HG03280 (cell line): ENCODE results near the gene CRISPLD2.
"Not testable (repeated sequence)": the region's sequence is repeated elsewhere in the genome, so short reads cannot be mapped to it uniquely, and the experiment has no call there.

Source experiments
- ATAC-seq: cut with Tn5 transposase; IDR thresholded peaks from one replicate; pipeline ENCODE4 v1.9.1; 2021; ENCODE audit warnings: mild to moderate bottlenecking, moderate library complexity; ENCODE audit not compliant: unreplicated experiment

Gene CRISPLD2

DNA sequence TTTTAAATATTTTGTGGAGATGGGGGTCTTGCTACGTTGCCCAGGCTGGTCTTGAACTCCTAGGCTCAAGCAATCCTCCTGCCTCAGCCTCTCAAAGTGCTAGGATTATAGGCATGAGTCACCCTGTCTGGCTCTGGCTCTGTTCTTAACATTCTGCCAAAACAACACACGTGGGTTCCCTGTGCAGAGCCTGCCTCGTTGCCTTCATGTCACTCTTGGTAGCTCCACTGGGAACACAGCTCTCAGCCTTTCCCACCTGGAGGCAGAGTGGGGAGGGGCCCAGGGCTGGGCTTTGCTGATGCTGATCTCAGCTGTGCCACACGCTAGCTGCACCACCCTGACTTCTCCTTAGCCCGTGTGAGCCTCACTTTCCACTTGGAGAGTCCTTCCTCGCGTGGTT lies 19.3 kb downstream of the CRISPLD2 start:
- no peak for ATAC-seq

DNA sequence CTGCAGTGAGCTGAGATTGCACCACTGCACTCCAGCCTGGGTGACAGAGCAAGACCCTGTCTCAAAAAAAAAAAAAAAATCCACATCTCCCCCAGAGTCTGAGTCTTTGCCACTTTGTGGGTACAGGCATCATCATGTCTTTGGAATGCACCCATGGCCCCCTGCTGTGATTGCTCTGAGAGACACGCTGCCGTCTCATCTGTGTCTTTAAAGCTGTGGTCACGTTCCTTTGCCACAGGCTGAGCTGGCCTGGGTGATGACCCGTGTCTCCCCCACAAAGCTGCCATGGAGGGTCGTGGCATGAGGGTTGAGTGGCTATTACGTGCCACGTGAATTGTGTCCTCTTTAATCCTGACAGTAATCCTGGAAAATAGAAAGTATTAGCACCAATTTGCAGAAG lies 20.2 kb downstream of the CRISPLD2 start:
- no peak for ATAC-seq

GRCh38 chr16:84840687-84841627 lies 21.2 kb downstream of the CRISPLD2 start:
- ATAC-seq = no peak

GRCh38 chr16:84841787-84842300 lies 22.1 kb downstream of the CRISPLD2 start:
- no peak for ATAC-seq

DNA sequence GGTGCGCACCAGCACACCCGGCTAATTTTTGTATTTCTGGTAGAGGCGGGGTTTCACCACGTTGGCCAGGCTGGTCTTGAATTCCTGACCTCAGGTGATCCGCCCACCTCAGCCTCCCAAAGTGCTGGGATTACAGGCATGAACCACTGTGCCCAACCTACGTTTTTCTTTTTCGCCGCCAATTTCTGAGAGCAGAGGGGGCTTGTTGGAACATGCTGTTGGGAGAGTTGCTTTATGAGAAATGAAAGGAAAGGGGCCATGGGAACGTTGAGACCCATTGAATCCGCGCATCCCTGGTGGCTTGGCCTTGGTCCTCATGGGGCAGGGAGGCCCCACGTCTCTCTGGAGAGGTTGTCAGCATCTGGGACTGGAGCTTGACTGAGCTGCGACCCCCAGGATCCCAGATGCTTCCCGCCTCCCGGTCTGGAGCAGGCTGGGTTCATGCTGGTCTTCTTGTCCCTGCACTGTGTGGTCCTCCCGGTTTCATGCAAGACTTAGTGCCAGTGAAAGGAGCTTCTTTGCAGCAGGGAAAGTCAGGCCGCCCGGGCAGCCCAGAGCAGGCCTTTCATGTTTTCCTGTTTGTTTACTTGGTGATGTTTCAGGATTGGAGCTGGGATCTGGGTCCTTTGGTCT lies 22.8 kb downstream of the CRISPLD2 start:
- ATAC-seq = no peak

DNA sequence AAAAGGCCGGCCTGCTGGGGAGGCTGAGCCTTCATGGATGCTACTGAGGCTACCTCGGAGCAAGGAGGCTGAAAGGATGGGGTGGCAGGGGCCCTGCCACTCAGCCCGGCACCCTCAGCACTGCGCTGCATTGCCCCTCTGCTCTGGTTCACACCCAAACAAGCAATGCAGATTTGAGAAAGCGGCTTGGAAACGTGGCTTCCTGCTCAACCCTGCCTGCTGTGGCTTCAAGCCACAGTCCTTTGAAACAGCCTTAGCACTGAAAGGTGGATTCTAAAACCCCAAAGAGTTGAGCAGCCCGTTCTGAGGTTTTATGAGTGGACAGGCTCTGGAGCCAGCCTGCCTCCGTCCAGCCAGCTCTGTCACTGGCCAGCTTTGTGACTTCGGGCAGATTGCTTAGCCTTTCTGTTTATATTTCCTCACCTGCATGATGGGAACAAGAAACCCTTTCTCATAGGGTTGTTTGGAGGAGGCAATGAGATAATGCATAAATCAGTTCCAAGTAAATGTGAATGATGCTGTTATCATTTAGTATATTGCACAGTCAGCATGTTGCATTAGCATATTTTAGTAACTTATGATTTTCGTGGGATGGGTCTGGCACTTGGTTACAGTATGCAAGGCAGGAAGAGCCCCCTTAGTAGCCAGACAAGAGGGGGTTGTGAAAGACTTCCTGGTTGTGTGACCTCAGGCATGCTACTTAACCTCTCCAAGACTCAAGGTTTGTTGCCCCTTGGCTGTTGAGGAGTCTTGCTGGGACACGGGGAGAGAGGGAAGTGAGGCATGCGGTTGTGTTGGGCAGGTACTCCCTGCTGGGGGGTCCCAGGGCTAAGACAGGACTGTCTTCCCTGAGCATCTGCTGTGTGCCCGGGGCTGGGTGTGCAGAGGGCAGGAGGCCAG lies 23.6 kb downstream of the CRISPLD2 start:
- ATAC-seq = no peak

- ATAC-seq = no peak
Observed at GRCh38 chr16:84844049-84844350, 24.2 kb downstream of the CRISPLD2 start.

GRCh38 chr16:84844559-84845495 lies 25.0 kb downstream of the CRISPLD2 start:
- no peak for ATAC-seq

DNA sequence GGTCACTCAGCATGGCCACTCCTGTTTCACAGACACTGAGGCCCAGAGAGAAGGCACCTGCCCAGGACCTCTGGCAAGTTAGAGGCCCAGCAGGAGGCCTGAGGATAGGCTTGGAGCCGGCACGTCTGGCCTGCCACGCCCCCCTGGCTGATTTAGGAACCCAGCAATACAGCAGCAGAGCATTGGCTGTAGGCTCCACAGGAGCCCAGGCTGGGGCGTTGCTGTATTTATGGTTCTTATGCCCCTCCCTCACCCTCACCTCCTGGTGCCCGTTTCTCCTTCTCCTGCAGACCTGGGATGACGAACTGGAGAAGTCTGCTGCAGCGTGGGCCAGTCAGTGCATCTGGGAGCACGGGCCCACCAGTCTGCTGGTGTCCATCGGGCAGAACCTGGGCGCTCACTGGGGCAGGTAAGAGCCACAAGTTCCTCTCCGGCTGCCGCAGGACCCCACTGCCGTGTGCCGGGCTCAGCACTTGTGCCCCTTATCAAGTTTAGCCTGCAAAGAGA lies 25.8 kb downstream of the CRISPLD2 start:
- no peak for ATAC-seq

DNA sequence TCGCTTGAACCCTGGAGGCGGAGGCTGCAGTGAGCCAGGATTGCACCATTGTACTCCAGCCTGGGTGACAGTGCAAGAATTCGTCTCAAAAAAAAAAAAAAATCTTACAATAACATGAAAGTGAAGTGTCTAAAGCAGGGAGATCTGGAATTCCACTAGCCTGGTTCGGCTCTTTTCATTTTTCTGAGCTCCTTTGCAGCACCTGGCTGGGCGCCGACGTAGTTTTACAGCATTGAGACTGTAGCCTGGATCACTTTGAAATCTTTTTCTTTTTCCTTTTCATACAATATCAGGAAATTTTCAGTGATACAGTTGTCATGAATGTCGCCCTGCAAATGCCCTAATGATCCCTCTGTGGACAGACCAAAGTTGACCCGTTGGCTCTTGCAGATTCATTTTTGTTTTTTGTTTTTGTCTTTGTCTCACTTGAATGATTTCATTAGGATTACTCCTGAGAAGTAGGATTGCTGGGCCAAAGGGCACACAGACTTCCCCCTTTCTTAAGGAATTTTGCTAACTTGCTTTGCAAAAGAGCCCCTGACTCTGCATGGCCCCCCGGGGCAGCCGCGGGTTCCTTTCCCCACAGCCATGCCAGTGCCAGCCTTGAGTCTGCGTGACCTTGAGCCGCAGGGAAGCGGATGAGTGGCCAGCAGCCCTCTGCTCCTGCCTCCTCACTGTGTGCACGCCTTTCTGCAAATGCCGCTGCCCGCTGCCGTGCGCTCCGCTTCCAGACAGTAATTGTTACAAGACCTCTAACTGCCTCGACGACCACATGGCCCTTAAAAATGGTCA lies 28.0 kb downstream of the CRISPLD2 start:
- ATAC-seq = no peak

- no peak for ATAC-seq
Observed at GRCh38 chr16:84848986-84849634, 29.3 kb downstream of the CRISPLD2 start.

DNA sequence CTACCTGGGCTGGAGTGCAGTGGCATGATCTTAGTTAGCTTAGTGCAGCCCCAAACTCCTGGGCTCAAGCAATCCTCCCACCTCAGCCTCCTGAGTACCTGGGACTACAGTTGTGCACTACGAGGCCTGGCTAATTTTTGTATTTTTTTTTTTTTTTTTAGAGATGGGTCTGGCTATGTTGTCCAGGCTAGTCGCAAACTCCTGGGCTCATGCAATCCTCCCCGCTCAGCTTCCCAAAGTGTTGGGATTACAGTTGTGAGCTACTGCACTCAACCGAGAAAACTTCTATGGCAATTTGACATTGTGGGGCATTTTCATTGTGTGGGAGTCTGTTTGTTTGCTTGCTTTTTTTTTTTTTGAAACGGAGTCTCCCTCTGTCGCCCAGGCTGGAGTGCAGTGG lies 30.0 kb downstream of the CRISPLD2 start:
- no peak for ATAC-seq

GRCh38 chr16:84850714-84851113 lies 30.9 kb downstream of the CRISPLD2 start:
- no peak for ATAC-seq

DNA sequence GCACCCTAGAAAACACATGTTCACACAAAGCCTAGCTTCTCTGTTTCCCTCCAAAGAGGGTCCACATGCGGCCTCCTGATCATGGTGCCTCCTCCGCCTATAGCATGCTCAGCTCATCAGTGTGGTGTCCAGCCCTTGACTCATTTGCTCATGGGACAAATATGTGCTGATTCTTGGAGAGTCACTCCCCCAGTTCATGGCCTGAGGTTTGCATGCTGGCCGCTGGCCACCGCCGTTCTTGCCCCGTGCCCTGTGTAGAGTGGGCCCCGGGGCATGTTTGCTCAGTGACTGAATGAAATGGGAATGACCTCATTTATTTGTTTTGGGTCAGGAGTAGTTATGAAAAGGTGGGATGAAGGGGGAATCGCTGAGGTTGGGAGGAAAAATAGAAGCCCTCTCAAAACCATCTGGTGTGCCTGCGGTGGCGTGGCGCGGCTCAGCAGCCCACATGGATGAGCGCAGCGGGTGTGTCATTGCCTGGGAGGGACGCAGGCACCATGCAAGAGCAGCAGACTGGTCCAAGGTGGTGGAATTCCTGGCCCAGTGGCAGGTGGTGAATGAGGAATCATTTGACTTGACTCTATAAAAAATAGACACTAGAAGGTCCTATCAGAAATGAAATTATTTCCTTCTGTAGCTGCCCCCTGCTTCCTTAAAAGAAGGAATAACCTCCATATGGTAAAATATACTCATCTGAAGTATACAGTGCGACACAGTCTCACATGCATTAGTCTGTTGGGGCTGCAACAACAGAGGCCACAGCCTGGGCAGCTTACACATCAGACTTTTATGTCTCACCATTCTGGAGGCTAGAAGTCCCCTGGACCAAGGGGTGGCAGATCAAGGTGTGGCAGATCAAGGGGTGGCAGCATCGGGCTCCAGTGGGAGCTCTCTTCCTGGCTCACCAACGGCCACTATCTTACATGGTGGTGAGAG lies 31.7 kb downstream of the CRISPLD2 start:
- ATAC-seq = no peak

GRCh38 chr16:84853534-84853933 lies 33.7 kb downstream of the CRISPLD2 start:
- no peak for ATAC-seq

DNA sequence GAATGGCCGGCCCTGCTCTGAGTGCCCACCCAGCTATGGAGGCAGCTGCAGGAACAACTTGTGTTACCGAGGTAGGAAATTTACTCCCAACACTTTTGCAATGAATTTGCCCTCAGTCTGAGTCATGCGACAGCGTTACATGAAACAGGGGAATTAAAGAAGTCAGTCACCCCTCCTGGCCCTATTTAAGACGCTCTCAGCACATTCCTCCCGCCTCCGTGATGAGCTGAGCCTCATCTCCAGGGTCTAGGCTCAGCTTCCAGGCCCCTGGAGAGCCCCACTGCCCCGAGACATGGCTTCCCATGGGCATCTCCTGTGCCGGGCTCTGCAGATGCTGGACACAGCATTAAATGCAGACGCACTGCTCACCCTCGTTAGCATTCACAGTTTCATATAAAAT lies 35.0 kb downstream of the CRISPLD2 start:
- ATAC-seq = no peak

DNA sequence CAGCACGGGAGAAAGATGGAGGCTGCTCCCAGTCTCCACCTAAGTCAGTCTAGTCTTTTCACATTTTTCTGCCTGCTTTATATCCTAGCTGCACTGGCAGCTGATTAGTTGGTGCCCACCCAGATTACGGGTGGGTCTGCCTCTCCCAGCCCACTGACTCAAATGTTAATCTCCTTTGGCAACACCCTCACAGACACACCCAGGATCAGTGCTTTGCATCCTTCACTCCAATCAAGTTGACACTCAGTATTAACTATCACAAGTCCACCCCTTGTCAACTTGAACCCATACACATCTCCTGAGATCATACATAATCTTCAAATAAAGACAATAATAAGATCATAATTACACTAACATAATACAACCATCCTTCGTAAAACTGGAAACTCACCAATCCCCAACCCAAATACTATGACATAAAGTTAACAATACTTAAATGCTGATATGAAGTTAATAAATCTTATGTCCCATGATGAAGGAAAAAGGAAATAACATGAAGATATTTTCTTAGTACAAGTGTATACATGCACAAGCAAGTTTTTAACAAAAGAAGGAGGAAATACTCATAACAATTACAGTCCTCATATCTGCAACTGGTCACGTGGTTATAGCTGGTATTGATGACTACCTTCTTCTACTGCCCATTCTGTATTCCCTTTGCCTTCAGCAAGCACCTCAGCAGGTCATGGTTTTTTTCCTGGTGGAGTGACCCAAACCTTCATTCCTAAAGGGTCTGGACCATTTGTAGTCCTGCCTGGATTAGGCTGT lies 35.8 kb downstream of the CRISPLD2 start:
- ATAC-seq = not testable (repeated sequence)
